ENCODE measurements around the gene GNAT3.

Gene GNAT3

GRCh38 chr7:80511964-80512363 is at the start of gene GNAT3:
TSS of gene GNAT3 (minus strand) at chr7:80512064. CDS start at chr7:80511926, 138 bp downstream.
- no peak for DNase-seq

- DNase-seq, result no peak
Observed at GRCh38 chr7:80558116-80558515, 46.3 kb upstream of the GNAT3 start.

- no peak for DNase-seq
Observed at GRCh38 chr7:80552031-80552694, 40.3 kb upstream of the GNAT3 start.

DNA sequence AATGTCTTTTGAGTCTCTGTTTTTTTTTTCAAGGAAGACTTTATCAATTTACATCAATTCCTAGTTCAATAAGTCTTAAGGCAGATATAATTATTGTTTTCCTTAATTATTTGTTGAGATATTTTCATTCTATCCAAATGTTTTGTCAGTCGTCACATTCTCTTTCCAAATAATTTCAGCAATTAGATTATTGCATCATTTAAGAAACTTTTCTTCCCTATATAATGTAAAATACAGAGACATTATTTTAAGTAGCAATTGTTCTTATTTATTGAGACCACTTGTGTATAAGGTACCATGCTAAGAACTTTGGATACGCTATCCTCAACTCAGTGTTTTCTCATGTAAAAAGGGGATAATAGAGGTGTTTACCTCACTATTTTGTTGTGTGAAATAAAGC is 38.1 kb upstream of the GNAT3 start:
- DNase-seq, result no peak

DNA sequence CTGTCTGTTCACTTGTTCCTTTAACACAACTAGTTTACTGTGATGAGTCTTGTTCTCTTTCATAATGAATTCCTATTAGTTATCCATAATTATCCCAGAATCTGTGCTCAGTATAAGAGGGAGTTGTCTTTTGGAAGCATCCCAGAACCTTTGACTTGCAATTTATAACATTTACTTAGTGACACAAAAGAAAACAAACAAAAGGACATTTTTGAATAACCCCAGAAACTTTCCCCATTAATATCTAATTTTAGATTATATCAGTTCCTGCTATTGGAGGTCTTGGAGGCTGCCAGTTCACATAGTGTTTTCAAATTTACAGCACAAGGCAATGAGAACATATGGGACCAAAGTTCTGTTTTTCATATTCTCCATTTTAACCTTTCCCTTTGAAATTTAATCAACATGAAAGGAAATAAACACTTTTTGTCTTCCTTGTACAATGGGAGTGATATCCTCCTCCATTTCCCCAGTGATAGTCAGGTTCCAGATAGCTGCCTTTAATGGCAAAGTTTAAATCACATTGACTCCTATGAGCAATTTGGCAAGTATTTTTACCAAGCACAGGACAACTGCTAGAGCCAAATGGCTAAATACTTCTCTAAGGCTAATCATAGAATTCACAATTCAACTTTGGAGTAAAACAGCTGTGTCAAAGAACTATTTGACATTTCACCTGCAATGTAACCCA is 37.1 kb upstream of the GNAT3 start:
- no peak for DNase-seq

DNA sequence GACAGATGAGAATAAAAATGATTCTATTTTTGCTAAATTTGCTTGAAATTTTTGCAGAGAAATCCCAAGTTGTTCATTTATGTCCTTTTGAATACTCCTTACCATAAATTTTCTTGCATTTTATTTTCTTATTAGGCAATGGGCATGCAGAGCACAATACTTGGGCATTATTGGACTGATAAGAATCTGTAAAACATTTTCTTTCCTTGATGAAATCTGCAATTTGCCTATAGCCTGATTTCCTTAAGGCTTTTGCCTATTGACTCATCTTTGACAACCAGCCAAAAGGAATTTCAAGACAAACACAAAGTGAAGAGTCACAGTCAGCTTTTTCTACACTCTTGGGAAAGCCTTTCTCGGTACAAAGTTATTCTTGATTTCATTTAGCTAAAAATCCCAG is 30.5 kb upstream of the GNAT3 start:
- DNase-seq, result no peak

GRCh38 chr7:80540836-80541235 is 29.0 kb upstream of the GNAT3 start:
- DNase-seq, result no peak

DNA sequence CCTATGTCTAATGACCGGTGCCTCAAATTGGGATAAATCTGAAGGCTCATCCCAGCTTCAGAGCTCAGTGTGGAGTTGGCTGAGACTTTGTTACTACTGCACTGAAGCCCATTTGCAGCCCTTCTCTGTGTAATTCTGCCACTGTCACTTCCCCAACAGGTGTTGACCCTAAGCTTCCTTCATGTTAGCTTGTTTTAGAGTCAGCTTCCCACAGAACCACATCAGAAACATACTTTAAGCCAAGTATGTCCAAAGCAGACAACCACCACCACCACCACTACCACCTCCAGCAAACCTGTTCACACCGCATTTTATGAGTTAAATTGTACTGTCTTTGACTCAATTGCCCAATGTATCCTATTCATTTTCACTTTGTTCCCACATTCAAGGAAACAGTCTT is 25.2 kb upstream of the GNAT3 start:
- DNase-seq, result no peak

DNA sequence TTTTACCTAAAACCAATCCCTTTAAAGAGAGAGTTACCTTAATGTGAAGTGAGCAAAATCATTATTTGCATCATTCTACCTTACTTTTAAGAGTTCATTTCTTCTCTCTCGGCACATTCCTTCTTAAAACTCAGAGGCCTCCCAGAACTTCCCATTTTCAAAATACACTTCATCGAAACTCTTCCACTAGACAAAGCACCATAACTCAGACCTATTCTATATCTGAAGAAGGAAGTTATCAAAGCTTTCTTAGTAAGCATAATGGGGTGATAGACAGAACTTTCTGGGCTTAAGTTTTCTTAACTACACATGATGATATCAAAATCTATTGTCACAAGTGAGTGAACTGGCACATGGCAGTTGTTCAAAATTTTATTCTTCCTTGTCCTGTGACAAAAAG is 24.6 kb upstream of the GNAT3 start:
- no peak for DNase-seq

DNA sequence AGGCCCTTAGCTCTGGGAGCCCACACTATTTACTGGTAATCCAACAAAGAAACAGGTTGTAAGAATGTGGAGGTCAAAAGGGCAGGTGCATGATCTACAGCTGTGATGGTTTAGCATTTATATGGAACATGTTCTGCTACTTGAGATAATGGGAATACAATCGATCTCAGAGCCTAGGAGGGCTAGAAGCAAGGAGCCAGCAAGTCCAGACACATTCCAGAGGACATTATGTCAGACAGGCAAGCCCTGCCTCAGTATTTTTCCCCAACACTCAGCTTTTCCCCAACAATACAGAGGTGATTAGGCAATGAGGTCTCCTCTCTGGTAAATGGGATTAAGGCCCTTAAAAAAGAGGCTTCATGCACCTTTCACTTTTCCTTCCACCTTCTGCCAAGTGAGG is 21.4 kb upstream of the GNAT3 start:
- no peak for DNase-seq

GRCh38 chr7:80532153-80532552 is 20.3 kb upstream of the GNAT3 start:
- no peak for DNase-seq

- no peak for DNase-seq
Observed at GRCh38 chr7:80530136-80530535, 18.3 kb upstream of the GNAT3 start.

GRCh38 chr7:80529362-80529761 is 17.5 kb upstream of the GNAT3 start:
- no peak for DNase-seq

GRCh38 chr7:80528689-80529088 is 16.8 kb upstream of the GNAT3 start:
- DNase-seq, result no peak

DNA sequence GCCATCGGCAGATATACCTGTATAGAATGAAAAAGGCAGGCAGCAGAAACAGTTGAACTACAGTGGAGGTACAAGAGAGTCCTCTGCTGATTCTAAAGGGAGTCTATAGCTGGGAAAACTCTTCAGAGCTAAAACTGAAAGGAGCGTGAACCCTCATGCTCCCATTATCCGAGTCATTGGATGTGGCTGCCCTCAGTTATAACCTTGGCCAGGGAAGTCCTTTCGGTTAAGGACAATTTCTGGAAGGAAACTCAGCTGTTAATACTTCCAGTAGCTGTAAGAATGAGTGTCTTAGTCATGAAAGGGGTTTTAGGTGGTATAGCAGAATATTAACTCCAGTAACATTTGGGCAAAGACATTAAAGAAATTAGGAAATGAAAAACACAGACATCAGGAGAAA is 14.6 kb upstream of the GNAT3 start:
- DNase-seq, result no peak

- no peak for DNase-seq
Observed at GRCh38 chr7:80524693-80525092, 12.8 kb upstream of the GNAT3 start.

DNA sequence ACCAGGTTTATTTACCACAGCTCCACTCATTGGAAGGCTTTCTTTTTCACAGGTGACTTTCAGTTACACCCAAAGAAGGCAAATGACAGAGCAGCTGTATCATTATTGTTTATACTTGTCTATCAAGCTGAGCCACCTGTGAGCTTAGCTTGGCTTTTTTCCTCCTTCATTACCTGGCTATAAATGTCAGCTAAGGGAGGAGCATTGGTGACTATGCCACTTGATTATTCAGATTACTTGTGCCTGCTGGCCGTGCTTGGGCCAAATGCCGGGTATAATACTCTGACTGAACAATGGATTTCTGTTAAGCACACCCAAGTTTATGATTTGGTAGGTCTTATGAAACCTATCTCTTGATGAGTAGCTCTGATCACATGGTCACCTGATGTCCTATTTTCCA is 9.9 kb upstream of the GNAT3 start:
- no peak for DNase-seq

GRCh38 chr7:80520199-80520598 is 8.3 kb upstream of the GNAT3 start:
- DNase-seq, result no peak

DNA sequence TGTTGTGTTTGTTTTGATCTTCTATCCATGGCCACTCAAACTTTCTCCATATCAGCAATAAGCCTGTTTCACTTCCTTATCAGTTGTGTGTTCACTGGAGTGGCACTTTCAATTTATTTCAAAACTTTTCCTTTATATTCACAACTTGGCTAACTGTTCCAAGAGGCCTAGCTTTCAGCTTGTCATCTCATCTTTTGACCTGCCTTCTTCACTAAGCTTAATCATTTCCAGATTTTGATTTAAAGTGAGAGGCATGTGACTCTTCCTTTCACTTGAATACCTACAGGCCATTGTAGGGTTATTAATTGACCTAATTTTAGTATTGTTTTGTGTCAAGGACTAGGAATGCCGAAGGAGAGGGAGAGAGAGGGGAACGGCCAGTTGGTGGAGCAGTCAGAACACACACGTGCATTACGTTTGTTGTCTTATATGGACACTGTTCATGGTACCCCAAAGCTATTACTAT is 5.5 kb upstream of the GNAT3 start:
- DNase-seq, result no peak

DNA sequence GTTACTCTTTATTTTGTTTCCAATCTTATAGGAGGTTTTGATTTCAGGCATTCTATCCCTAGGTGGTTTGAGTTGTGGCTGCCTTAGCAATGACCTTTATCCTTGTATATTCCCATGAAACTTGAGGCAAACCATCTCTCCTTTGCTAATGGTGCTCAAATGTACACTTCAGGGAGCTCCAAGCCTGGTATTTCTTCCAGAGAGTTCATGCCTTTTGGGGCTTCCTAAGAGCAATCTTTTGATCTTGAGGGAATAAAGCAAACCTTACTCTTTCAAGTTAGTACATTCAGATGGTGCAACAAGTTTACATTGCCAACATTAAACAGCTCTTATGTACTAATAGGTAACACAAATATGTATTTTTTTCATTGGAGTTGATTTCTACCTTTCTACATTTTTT is 3.4 kb upstream of the GNAT3 start:
- no peak for DNase-seq

- DNase-seq, result no peak
Observed at GRCh38 chr7:80510021-80510420, 1.8 kb downstream of the GNAT3 start.

DNA sequence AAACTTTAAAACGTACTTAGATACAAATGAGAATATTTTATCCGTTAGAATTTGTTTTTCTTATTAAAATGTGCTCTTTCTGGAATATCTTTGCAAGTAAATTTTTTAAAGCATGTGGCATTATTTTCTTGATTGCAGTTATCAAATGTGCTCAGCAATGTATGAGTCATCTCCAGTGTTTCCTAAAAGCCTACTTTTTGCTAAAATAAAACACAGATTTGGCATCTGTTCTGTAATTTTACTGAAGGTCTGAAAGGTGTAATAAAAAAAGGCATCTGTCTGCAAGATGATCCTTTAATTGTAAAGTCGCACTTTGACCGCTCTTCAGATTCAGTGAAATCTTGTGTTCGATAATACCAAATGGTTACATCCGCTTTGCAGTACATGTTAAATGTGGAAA is 3.4 kb downstream of the GNAT3 start:
- no peak for DNase-seq

GRCh38 chr7:80505900-80506500 is 5.9 kb downstream of the GNAT3 start:
- DNase-seq, result no peak

DNA sequence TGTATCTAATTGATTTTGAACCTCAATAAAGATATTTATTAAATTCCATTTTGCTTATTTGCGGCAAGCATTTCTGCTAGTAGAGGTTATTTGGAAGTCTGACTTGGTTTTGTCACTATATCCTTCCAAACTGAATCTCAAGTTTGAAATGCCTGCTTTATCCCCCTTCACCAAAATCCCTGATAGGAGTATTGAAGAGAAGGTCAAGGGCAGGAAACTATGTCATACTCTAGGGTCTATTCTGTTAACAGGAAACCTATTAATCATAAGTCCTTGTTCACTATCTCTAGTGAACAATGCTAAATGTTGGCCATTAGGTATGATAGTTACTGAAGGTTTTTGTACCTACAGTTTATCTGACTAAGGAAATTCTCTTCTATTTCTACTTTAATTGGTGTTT is 11.5 kb downstream of the GNAT3 start:
- DNase-seq, result no peak
